GM23248 (cell line): ENCODE measurements around the gene AGAP1.

Experiments used
- EZH2 ChIP-seq: fragments of 200-600 bp; sonication (generic); IDR thresholded peaks from 2 replicates; pipeline ENCODE4 v1.6.1; 2018; ENCODE audit warnings: antibody characterized with exemption, mild to moderate bottlenecking; ENCODE audit not compliant: insufficient read depth, poor library complexity, severe bottlenecking
- EZH2phosphoT487 ChIP-seq: fragments of 200-600 bp; sonication (generic); IDR thresholded peaks from 2 replicates; pipeline ENCODE4 v1.6.1; 2018; ENCODE audit warnings: antibody characterized with exemption, moderate library complexity, mild to moderate bottlenecking, low read depth; ENCODE audit not compliant: insufficient read depth

- no peak for TF ChIP-seq EZH2
- TF ChIP-seq EZH2phosphoT487, result no peak
These were observed 72.6 kb downstream of the AGAP1 start for GRCh38 chr2:235566415-235566814.
